Pancreas (tissue), 10 donors: ENCODE data around the gene KIAA1210. TPM values are rescaled to one million over a fixed set of nuclear protein-coding genes. Genes with fewer than 3 reads are reported as not detected.

Experiments used
- ATAC-seq, 4 donors: fragments of 200-7000 bp; cut with Tn5 transposase; one replicate each; pipeline versions ENCODE4 v1.8.0 to v1.9.1; 2020; ENCODE audit warnings: mild to moderate bottlenecking in 4 of 4, moderate library complexity in 4 of 4
- DNase-seq, 6 donors: peaks; one replicate each; pipeline ENCODE4 v3.0.0-alpha.2; 2020
- FAIRE-seq: peaks from 2 replicates; lab custom pipeline; 2012; peaks lifted over from hg19 to GRCh38; lab: Jason Lieb, UNC
- H3K27ac ChIP-seq, 4 donors: fragments of 200-600 bp; sonication (generic); 1 replicate in 3 of 4; 2 replicates in 1 of 4; pipeline versions ENCODE4 v1.5.0 to v1.8.0; 2020
- H3K27me3 ChIP-seq, 4 donors: fragments of 200-600 bp; one replicate each; pipeline ENCODE4 v1.8.0; 2021
- H3K36me3 ChIP-seq, 3 donors: fragments of 200-600 bp; sonication (generic) in 1 of 3; one replicate each; pipeline versions ENCODE4 v1.5.0 to v1.8.0; 2020 to 2021
- H3K4me1 ChIP-seq, 3 donors: fragments of 200-600 bp; one replicate each; pipeline ENCODE4 v1.8.0; 2021
- H3K4me3 ChIP-seq, 4 donors: fragments of 200-600 bp; sonication (generic) in 2 of 4; one replicate each; pipeline versions ENCODE4 v1.5.0 to v1.8.0; 2020 to 2021
- H3K9me3 ChIP-seq, 4 donors: fragments of 200-600 bp; one replicate each; pipeline ENCODE4 v1.8.0; 2021
- CTCF ChIP-seq, 4 donors: fragments of 200-600 bp; sonication (generic) in 3 of 4; IDR thresholded peaks; one replicate each; pipeline versions ENCODE4 v1.5.0 to v1.8.0; 2021; ENCODE audit warnings: antibody characterized with exemption in 4 of 4
- WGBS, 2 donors: extraction: QIAGEN DNeasy Blood & Tissue Kit; methylation state at CpG; one replicate each; pipeline ENCODE4 v1.1.7; 2013; 5-methylcytosine and 5-hydroxymethylcytosine counted together
- intact Hi-C, 3 donors: fragments of 100-400 bp; cut with DNase I; formaldehyde crosslinking; loops; one replicate each; pipeline versions ENCODE4 v1.11.1 to v1.14.2; 2022
- polyA plus RNA-seq, 2 donors: library from polyadenylated mRNA; stranded (reverse); fragments of 200-250 nt; gene quantifications; one replicate each; pipeline ENCODE4 v1.2.3, GENCODE V29; 2013
- total RNA-seq, 6 donors: library from RNA; stranded (reverse); fragmentation: NEBNext Ultra II Directional in 4 of 6; extraction: Animal tissue kit (Norgen Biotek cat#: 25700) in 4 of 6; gene quantifications; one replicate each; pipeline versions ENCODE4 v1.2.1 to v1.2.4, GENCODE V29; 2021 to 2023
- donor health status: healthy with polysubstance abuse.
- donor health status: DM: no; HTN: no; CAD: no; lungs with moderate emphysema.
- donor health status: DM: no; HTN: no; CAD: no.
- donor health status: control.
- donor health status: control.
- donor health status: Bipolar disorder and iron deficiency.
- donor health status: DM: yes; HTN: yes; CAD: no.
- donor health status: DM: no; HTN: no; CAD: no.
- donor health status: DM: no; HTN: no; CAD: no.
- donor health status: DM: yes; HTN: yes; CAD: no.

The KIAA1210 gene
- total and polyA plus RNA-seq, 8 donors = 0.03 TPM; not detected in 7

- H3K4me3 ChIP-seq = no peak overlapping the region
- no peak for DNase-seq
- no peak for FAIRE-seq
- intact Hi-C loops = no loop called here
- no peaks in the 10 kb centered on the region for H3K36me3 ChIP-seq
- ATAC-seq = no peak
- H3K27ac ChIP-seq = no peak overlapping the region
- no peaks in the 10 kb centered on the region for H3K9me3 ChIP-seq
- no peaks in the 10 kb centered on the region for H3K4me1 ChIP-seq
- TF ChIP-seq CTCF (IDR thresholded peaks at IDR 0.05) = no peak
- H3K27me3 ChIP-seq = peaks cover 0 to 6% (median 0%) of the 10 kb centered on the region in 4 donors
Measured at GRCh38 chrX:119095936-119096335, 31.7 kb downstream of the KIAA1210 start.

GRCh38 chrX:119094819-119095218, 32.8 kb downstream of the KIAA1210 start:
- H3K4me1 ChIP-seq = no peaks in the 10 kb centered on the region
- H3K36me3 ChIP-seq = no peaks in the 10 kb centered on the region
- H3K27me3 ChIP-seq = peaks cover 0 to 6% (median 1%) of the 10 kb centered on the region in 4 donors
- no peak overlapping the region for H3K27ac ChIP-seq
- intact Hi-C loops = no loop called here
- no peaks in the 10 kb centered on the region for H3K9me3 ChIP-seq
- H3K4me3 ChIP-seq = no peak overlapping the region
- ATAC-seq = no peak
- no peak for FAIRE-seq
- no peak for DNase-seq
- 52 to 79% methylated on average over 3 of the region's 3 CpGs for WGBS, 2 donors
- no peak for TF ChIP-seq CTCF (IDR thresholded peaks at IDR 0.05)

- 63 to 67% methylated on average over 7 of the region's 7 CpGs for WGBS, 2 donors
- FAIRE-seq (no peak), ATAC-seq (no peak), DNase-seq (no peak)
- Histone ChIP-seq H3K27me3 (peaks cover 0 to 6% (median 1%) of the 10 kb centered on the region in 4 donors), H3K9me3 (no peaks in the 10 kb centered on the region), H3K4me1 (no peaks in the 10 kb centered on the region), H3K4me3 (no peak overlapping the region), H3K27ac (no peak overlapping the region), H3K36me3 (no peaks in the 10 kb centered on the region)
- no peak for TF ChIP-seq CTCF (IDR thresholded peaks at IDR 0.05)
- intact Hi-C loops = no loop called here
Measured at GRCh38 chrX:119093991-119094735, 33.4 kb downstream of the KIAA1210 start.

- no peaks in the 10 kb centered on the region for H3K4me1 ChIP-seq
Measured at GRCh38 chrX:119090627-119091026, 37.0 kb downstream of the KIAA1210 start.

More at GRCh38 chrX:119090627-119091026, 37.0 kb downstream of the KIAA1210 start:
- Histone ChIP-seq H3K36me3 (no peaks in the 10 kb centered on the region), H3K9me3 (no peaks in the 10 kb centered on the region), H3K27ac (no peak overlapping the region), H3K4me3 (no peak overlapping the region), H3K27me3 (peaks cover 0 to 3% (median 0%) of the 10 kb centered on the region in 4 donors)
- intact Hi-C loops = no loop called here
- no peak for TF ChIP-seq CTCF (IDR thresholded peaks at IDR 0.05)
- 77 to 91% methylated on average over 1 of the region's 1 CpG for WGBS, 2 donors
- no peak for FAIRE-seq
- DNase-seq = no peak
- ATAC-seq = no peak
